Activated naive CD8-positive, alpha-beta T cell treated with anti-CD3 and anti-CD28 coated beads, Interleukin-2, amount 50 U/mL, for 16 hours (primary cell): ENCODE results near the gene ARHGAP42.
"Not testable (repeated sequence)": the region's sequence is repeated elsewhere in the genome, so short reads cannot be mapped to it uniquely, and the experiment has no call there.

Source experiments
- DNase-seq: peaks from one replicate; pipeline ENCODE4 v3.0.0-alpha.2; 2020; ENCODE audit warnings: low read depth, low spot score

The ARHGAP42 gene

DNA sequence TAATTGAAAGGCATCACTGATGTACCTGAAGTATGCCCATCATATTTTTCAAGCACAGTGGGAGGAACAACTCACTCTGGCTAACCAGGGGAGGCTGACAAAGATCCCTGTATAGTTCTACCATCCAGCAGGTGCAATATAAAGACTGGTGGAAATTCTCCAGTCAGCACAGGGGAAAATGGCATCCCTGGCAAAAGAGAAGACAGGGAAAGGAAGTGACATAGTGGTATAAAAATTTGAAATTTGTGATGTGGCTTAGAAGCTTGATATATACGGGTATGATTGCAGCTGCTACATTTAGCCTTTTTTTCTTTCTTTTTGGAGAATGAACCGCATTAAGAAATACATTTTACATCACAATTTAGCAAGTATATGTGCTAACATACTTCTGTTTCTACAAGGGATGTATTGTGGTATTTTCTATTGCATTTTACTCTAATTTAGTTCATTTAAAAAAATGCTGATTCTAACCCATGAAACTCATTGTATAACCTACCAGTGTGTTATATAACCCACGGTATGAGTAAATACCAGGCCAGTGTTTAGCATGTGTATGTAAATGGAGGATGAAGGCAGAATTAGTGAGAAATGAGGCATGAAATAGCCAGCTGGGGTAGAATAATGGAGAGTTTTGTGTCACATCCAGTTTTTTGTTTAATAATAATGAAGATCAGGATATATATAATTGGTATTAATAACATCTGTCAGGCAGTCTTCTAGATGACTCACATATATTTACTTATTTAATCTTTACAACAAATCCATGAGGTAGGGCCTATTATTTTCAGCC is 186.1 kb downstream of the ARHGAP42 start:
- DNase-seq = no peak

GRCh38 chr11:100874203-100874602 is 187.1 kb downstream of the ARHGAP42 start:
- no peak for DNase-seq

- DNase-seq = no peak
Observed at GRCh38 chr11:100875521-100875869, 188.4 kb downstream of the ARHGAP42 start.

- no peak for DNase-seq
Observed at GRCh38 chr11:100876815-100877520, 189.9 kb downstream of the ARHGAP42 start.

DNA sequence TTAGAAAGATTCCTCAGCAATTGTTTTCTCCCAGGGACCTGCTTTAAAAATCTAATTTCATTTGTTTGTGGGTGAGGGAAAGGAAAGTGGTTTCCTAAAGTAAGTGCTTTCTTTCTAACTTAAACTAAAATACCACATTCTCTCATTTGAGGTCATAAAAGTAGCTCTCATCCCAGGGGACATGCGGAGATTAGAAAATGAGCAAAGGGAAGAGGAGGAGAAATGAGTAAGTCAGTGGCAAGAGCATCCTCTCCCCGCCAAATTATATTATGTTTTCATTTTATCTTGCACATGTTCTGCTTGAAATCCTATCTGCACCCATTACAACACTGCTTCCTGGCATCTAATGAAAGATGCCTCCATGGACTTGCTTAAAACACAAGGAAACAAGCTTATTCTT is 191.4 kb downstream of the ARHGAP42 start:
- no peak for DNase-seq

DNA sequence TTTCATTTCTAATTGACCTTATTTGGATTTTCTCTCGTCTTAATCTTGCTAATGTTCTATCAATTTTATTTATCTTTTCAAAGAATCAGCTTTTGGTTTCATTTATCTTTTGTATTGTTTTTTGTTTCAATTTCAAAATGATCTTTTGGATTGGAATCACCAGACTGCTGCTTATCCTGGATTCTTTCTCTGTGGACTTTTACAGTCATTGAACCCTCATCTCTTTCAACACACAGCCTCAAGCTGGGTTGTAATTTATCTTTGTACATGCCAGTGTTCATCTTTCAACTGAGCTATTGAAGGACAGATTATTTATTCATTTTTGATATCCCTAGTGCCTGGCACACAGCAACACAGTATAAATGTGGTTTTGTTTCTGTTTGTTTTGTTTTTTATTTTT is 195.9 kb downstream of the ARHGAP42 start:
- DNase-seq = no peak

DNA sequence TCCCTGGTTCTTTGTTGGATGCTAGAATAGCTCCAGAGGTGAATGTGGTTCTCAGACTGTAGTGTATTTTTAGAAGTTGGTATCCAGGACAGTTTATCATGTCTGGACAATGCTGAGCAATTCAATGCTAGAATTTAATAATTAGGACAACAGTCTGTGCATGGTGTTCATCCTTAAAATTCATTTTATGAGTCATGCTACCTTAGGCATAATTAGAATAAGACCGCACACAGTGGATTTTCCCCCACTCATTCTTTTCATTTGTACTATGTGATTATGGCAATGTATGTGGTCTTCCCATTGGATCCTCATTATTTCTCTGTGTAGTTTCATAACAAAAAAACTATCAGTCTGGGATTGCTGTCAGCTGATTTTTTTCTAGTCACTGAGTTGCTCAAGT is 196.7 kb downstream of the ARHGAP42 start:
- no peak for DNase-seq

DNA sequence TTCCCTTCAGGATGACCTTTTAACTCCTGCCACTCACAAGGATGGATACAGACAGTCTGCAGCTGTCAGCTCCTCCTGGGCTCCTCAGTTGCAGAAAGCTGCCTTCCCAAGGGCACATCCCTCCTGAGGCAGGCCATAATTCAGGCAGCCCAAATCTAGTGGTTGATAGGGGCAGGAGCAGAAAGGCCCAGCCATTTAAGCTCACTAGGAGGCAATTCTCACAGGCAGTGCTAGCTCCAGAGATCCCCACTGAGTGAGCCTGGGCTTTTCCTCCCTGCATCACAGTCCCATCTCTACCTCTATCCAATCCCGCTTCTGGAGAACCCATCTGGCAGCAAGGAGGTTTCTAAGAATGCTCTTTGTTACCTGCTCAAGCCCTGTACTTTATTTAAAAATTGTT is 200.6 kb downstream of the ARHGAP42 start:
- DNase-seq = no peak

GRCh38 chr11:100888836-100889235 is 201.7 kb downstream of the ARHGAP42 start:
- no peak for DNase-seq

- DNase-seq = no peak
Observed at GRCh38 chr11:100889758-100890157, 202.7 kb downstream of the ARHGAP42 start.

DNA sequence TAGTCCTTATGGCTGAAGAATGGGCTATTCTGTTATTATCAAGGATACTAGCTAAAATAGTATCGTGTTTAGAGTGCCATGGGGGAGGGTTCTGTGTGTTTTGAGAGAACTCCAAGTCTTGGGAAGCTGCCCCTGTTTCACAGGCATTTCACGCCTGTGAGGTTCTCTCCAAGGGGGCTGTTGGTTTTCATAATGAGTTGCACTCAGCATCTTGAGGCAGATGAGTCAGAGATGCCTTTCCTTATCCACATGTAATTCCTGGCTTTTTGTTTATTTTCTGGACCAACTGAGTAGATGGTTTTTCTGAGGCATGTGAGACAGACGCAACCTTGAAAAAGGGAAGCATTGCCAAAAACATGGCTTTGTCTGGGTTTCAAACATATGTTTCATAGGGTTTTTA is 203.7 kb downstream of the ARHGAP42 start:
- DNase-seq = no peak

DNA sequence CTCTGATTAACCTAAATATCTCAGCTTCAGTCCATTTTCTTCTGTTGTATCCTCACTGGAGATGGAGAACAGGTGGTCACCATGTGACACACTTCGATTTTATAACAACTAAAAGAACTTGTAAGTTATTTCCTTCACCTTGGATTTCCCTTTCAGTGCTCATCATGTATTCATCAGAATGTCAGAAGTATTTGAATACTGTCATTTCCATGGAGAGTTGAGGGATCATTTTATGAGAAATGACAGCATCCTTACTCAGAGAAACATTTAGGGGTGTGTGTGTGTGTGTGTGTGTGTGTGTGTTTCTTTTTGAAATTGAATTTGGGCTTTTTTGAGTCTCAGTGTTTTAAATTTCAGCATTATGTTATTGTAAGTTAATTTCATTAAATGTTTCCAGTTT is 205.8 kb downstream of the ARHGAP42 start:
- DNase-seq = no peak

GRCh38 chr11:100895449-100895848 is 208.4 kb downstream of the ARHGAP42 start:
- DNase-seq = no peak

- DNase-seq = not testable (repeated sequence)
Observed at GRCh38 chr11:100895976-100896375, 208.9 kb downstream of the ARHGAP42 start.

DNA sequence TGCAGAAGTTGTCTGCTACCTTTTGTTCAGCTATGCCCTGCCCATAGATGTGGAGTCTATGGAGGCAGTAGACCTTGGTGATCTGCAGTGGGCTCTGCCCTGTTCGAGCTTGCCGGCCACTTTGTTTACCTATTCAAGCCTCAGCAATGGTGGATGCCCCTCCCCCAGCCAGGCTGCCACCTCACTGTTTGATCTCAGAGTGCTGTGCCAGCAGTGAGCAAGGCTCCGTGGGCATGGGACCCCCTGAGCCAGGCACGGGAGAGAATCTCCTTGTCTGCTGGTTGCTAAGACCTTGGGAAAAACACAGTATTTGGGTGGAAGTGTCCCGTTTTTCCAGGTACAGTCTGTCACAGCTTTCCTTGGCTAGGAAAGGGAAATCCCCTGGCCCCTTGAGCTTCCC is 214.4 kb downstream of the ARHGAP42 start:
- not testable (repeated sequence) for DNase-seq

DNA sequence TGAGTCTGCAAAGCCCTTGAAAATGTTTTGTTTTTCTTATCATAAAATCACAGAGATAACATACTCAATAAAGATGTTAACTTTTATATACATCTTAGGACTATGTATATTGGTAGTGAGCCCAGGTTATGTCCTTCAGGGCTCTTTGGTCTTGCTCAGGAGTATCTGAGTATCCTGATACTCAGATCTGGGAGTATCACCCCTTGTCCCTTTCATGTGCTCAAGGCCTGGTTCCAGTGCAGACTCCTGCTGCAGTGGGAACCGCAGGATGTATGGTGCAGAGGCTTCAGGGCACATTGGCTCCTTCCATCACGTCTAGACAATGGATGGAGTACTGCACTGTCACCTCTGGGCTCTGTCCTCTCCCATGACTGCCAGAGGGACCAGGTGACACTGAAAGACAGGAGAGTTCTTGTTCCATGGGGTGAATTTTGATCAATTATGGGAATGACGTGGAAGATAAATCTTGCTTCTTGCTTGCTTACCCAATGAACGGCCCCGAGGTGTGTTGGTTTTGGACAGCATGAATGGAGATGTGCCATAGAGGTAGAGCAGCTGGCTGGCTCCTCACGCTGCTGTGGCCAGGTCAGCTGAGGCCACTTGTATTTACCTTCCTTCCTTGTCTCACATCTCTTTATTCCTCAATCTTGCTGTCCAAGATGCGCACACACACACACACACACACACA is 215.5 kb downstream of the ARHGAP42 start:
- no peak for DNase-seq

DNA sequence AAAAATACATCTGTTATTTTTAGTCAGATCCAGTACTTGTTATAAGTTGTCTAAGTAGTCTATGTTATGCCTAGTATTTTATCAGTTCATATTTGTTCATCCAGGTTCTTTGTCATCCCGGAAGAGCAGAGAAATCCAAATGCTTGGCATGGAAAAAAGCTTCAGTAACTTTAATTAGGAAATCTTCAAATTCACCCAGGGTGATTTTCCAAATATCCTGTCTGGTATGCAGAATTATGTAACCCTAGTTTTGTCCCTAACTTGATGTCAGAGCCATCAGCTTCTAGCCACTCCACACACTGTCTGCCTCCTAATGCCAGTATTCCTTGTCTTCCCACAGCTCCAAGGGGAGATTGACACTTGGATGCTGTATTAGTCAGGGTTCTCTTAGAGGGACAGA is 216.2 kb downstream of the ARHGAP42 start:
- no peak for DNase-seq

DNA sequence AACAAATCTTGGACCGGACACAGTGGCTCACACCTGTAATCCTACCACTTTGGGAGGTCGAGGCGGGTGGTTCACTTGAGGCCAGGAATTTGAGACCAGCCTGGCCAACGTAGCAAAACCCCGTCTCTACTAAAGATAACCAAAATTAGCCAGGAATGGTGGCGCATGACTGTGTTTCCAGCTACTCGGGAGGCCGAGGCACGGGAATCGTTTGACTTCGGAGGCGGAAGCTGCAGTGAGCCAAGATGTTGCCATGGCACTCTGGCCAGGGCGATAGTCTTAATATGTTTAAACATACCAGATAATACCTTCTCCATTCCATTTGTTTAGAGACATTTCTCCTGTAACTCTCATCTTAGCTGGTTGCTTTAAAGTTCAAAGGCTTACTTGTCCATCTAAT is 218.6 kb downstream of the ARHGAP42 start:
- no peak for DNase-seq

DNA sequence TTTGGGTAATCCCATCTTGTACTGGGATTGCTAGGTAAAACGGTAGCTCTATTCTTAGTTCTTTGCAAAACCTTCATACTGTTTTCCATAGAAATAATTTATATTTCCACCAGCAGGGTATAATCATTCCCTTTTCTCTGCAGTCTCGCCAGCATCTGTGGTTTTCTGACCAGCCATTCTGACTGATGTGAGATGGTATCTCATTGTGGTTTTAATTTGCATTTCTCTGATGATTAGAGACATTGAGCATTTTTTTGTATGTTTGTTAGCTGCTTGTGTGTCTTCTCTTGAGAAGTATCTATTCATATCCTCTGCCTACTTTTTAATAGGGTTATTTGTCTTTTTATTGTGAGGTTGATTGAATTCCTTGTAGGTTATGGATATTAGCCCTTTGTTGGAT is 221.7 kb downstream of the ARHGAP42 start:
- no peak for DNase-seq

DNA sequence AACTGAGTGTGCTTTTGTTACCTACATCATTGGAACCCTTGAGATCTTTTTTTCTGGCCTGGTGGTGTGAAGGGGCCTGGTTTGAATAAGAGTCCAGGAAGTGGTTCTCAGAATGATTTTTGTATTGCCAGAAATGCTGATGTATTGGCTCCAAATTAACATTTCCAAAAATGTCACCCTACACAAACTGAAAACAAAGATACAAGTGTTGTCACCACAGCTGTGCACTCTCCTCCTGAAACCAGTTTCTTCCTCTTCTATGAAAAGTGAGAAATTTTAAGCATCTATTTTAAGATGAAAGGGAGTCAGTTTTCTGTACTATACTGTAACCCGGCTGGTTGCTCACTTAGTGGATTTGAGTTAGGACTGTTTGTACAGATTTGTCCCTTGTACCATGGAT is 223.7 kb downstream of the ARHGAP42 start:
- DNase-seq = no peak

GRCh38 chr11:100914415-100915110 is 227.5 kb downstream of the ARHGAP42 start:
- DNase-seq = no peak
